Colonic mucosa (tissue), 4 donors: ENCODE data around the gene ARL5B. TPM values are rescaled to one million over a fixed set of nuclear protein-coding genes. Genes with fewer than 3 reads are reported as not detected.

ENCODE experiments used
- DNase-seq: peaks from one replicate; pipeline ENCODE4 v3.0.0-alpha.2; 2020
- H3K27ac ChIP-seq: fragments of 200-600 bp; one replicate; pipeline ENCODE4 v1.8.0; 2021
- H3K27me3 ChIP-seq: fragments of 200-600 bp; one replicate; pipeline ENCODE4 v1.8.0; 2021
- H3K36me3 ChIP-seq: fragments of 200-600 bp; one replicate; pipeline ENCODE4 v1.8.0; 2021
- H3K4me1 ChIP-seq: fragments of 200-600 bp; one replicate; pipeline ENCODE4 v1.8.0; 2021; ENCODE audit warnings: mild to moderate bottlenecking
- H3K4me3 ChIP-seq: fragments of 200-600 bp; one replicate; pipeline ENCODE4 v1.8.0; 2021
- H3K9ac ChIP-seq, 2 donors: one replicate each; pipeline ENCODE4 v1.7.0; 2013; ENCODE audit warnings: control low read depth in 2 of 2, low read depth in 2 of 2, low read length in 2 of 2
- H3K9me3 ChIP-seq: fragments of 200-600 bp; one replicate; pipeline ENCODE4 v1.8.0; 2021
- CTCF ChIP-seq: fragments of 200-600 bp; IDR thresholded peaks from one replicate; pipeline ENCODE4 v1.8.0; 2022; ENCODE audit warnings: antibody characterized with exemption, mild to moderate bottlenecking
- intact Hi-C: fragments of 100-400 bp; cut with DNase I; formaldehyde crosslinking; loops from one replicate; pipeline ENCODE4 v1.14.1; 2022
- total RNA-seq, 2 donors: library from RNA; stranded (reverse); fragmentation: NEBNext Ultra II Directional in 1 of 2; extraction: Animal tissue kit (Norgen Biotek cat#: 25700) in 1 of 2; gene quantifications; one replicate each; pipeline ENCODE4 v1.2.1, GENCODE V29; 2021
- donor health status: healthy.
- donor health status: DM: no; HTN: no; CAD: no.
- donor health status: DM: no; HTN: no; CAD: no.

ARL5B gene
- total RNA-seq, 2 donors from 2014 or later: 14.0 to 31.2 TPM

GRCh38 chr10:18660816-18661431, 1.7 kb downstream of the ARL5B start:
- Histone ChIP-seq H3K4me1 (peaks cover 12% of the 10 kb centered on the region), H3K9ac (no peak overlapping the region), H3K36me3 (no peaks in the 10 kb centered on the region), H3K4me3 (peak overlapping the region; percentile 87), H3K27ac (peak overlapping the region; percentile 97), H3K9me3 (no peaks in the 10 kb centered on the region), H3K27me3 (no peaks in the 10 kb centered on the region)
- intact Hi-C loops: no loop called here
- DNase-seq: no peak
- TF ChIP-seq CTCF: no peak

- H3K36me3 ChIP-seq: peaks cover 1% of the 10 kb centered on the region
- no peak overlapping the region for H3K27ac ChIP-seq
- H3K4me3 ChIP-seq: no peak overlapping the region
- TF ChIP-seq CTCF: no peak
- H3K4me1 ChIP-seq: peaks cover 12% of the 10 kb centered on the region
- H3K9ac ChIP-seq: no peak overlapping the region
- no peak for DNase-seq
- no peaks in the 10 kb centered on the region for H3K9me3 ChIP-seq
- H3K27me3 ChIP-seq: no peaks in the 10 kb centered on the region
- intact Hi-C loops: no loop called here
These were observed 5.7 kb downstream of the ARL5B start for GRCh38 chr10:18664841-18665478.

- Histone ChIP-seq H3K9ac (no peak overlapping the region), H3K27ac (no peak overlapping the region), H3K4me1 (peaks cover 7% of the 10 kb centered on the region), H3K4me3 (no peak overlapping the region), H3K36me3 (peaks cover 9% of the 10 kb centered on the region), H3K27me3 (no peaks in the 10 kb centered on the region), H3K9me3 (no peaks in the 10 kb centered on the region)
- intact Hi-C loops: no loop called here
- TF ChIP-seq CTCF: no peak
- DNase-seq: no peak
These were observed 6.8 kb downstream of the ARL5B start for GRCh38 chr10:18665815-18666558.

GRCh38 chr10:18666810-18667209, 7.6 kb downstream of the ARL5B start:
- no peaks in the 10 kb centered on the region for H3K4me1 ChIP-seq
- H3K4me3 ChIP-seq: no peak overlapping the region
- peaks cover 9% of the 10 kb centered on the region for H3K36me3 ChIP-seq
- no peak overlapping the region for H3K9ac ChIP-seq
- no peak for TF ChIP-seq CTCF
- no peak overlapping the region for H3K27ac ChIP-seq
- DNase-seq: no peak
- H3K27me3 ChIP-seq: no peaks in the 10 kb centered on the region
- intact Hi-C loops: no loop called here
- no peaks in the 10 kb centered on the region for H3K9me3 ChIP-seq

GRCh38 chr10:18668026-18668425, 8.8 kb downstream of the ARL5B start:
- no peaks in the 10 kb centered on the region for H3K4me1 ChIP-seq
- no peak overlapping the region for H3K9ac ChIP-seq
- intact Hi-C loops: no loop called here
- no peak for TF ChIP-seq CTCF
- H3K27ac ChIP-seq: no peak overlapping the region
- H3K36me3 ChIP-seq: peaks cover 9% of the 10 kb centered on the region
- no peak for DNase-seq
- H3K4me3 ChIP-seq: no peak overlapping the region
- no peaks in the 10 kb centered on the region for H3K9me3 ChIP-seq
- H3K27me3 ChIP-seq: no peaks in the 10 kb centered on the region
